ENCODE measurements around the gene BZW2.

The BZW2 gene

DNA sequence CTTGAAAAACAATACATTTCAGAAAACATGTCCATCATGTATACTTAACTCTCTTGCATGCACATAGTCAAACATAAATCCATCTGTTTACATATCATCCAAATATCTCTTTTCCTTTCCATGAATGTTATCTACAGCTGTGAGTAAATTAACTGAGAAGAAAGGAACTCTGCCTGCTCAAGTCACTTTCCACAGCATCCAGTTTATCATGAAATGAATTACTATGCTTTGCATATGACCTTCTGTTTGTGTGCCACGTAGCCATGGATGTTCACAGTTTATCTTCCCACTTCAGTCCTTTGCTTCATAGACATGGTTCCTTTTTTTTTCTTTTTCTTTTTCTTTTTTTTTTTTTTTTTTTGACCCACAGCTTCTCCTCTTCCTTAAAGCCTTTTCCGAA, 39.6 kb downstream of the BZW2 start:
- TF ChIP-seq, protein P1, sequence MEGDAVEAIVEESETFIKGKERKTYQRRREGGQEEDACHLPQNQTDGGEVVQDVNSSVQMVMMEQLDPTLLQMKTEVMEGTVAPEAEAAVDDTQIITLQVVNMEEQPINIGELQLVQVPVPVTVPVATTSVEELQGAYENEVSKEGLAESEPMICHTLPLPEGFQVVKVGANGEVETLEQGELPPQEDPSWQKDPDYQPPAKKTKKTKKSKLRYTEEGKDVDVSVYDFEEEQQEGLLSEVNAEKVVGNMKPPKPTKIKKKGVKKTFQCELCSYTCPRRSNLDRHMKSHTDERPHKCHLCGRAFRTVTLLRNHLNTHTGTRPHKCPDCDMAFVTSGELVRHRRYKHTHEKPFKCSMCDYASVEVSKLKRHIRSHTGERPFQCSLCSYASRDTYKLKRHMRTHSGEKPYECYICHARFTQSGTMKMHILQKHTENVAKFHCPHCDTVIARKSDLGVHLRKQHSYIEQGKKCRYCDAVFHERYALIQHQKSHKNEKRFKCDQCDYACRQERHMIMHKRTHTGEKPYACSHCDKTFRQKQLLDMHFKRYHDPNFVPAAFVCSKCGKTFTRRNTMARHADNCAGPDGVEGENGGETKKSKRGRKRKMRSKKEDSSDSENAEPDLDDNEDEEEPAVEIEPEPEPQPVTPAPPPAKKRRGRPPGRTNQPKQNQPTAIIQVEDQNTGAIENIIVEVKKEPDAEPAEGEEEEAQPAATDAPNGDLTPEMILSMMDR (IDR thresholded peaks at IDR 0.05): no peak
- H3K9me3 Mint-ChIP-seq: no peaks in the 10 kb centered on the region
- DNase-seq: no peak
- H3K27ac Mint-ChIP-seq: no peak overlapping the region
- H3K36me3 Mint-ChIP-seq (ENCODE audit: low read depth): peaks cover 78% of the 10 kb centered on the region
- H3K4me3 Mint-ChIP-seq: no peak overlapping the region
- no peaks in the 10 kb centered on the region for H3K4me1 Mint-ChIP-seq
- no peaks in the 10 kb centered on the region for H3K27me3 Mint-ChIP-seq (ENCODE audit: low read depth, poor library complexity)

DNA sequence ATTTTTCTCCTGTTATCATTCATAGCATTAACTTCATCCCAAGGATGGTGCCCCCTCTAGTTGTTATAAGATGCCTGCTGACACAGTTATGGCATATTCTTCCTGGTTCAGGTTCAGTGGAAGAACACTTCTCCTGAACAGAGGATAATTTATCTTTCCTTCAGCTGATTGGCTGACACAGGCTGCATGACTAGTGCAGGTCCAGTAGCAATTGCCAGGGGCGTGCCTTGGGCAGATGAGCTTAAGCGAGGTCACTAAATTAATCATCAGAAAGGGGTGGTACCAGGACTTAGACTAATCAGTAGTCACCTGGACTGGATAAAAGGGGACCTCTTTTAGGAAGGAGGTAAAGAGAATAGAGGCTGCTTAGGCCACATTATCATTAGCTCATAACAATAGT, 42.3 kb downstream of the BZW2 start:
- Mint-ChIP-seq H3K36me3 (ENCODE audit: low read depth) (peaks cover 83% of the 10 kb centered on the region), H3K4me1 (no peaks in the 10 kb centered on the region), H3K27me3 (ENCODE audit: low read depth, poor library complexity) (no peaks in the 10 kb centered on the region), H3K4me3 (no peak overlapping the region), H3K9me3 (no peaks in the 10 kb centered on the region), H3K27ac (no peak overlapping the region)
- no peak for DNase-seq
- TF ChIP-seq, protein P1 (IDR thresholded peaks at IDR 0.05): no peak

DNA sequence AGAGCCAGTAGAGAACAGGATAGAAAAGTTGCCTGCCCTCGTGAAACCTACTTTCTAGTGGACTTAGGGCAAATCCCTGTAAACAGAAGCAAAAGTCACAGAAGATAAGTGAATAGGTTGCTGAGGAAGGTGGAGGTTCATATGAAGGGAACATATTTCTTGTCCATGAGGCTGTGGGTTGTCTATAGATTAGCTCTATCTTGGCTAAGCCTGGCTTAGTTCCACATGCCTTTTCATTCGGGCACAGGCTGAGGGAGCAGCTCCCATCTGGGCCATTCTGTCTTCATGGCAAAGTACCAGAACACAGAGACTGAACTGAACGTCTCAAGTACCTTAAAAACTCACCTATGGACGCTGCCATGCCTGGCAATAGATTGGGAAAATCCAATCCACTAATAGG, 45.3 kb downstream of the BZW2 start:
- Mint-ChIP-seq H3K9me3 (no peaks in the 10 kb centered on the region), H3K4me3 (no peak overlapping the region), H3K36me3 (ENCODE audit: low read depth) (peaks cover 84% of the 10 kb centered on the region), H3K4me1 (no peaks in the 10 kb centered on the region), H3K27me3 (ENCODE audit: low read depth, poor library complexity) (no peaks in the 10 kb centered on the region), H3K27ac (no peak overlapping the region)
- TF ChIP-seq, protein P1 (IDR thresholded peaks at IDR 0.05): no peak
- DNase-seq: no peak

DNA sequence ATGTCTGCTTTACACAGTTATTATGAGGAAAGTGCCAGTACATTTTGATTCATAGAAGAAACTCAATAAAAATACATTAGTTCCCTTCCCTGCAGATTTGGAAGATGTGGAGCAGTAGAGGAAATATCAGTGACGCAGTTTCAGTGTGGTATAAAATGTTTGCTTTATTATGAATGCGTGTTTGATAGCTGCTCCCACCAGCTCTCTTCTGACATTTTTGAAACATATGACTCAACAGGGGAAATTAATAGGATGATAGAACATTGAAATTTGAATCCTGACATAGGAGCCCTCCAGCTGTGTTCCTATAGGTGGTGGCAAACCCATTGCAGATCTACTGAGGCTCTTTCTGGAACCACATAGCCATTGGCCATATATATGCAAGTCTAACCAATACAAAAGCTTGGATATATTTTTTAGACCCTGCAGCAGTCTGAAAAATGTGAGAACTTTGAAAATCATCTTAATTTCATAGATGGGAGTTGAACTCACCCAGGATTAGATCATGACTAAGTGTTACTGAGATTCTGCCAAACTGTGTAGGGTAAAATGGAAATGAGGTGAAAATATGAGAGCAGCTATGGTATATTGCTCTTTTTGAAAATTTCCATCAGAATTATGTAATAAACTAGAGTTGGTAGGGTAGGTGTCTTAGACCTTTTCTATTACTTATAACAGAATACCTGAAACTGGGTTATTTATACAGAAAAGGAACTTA, 47.8 kb downstream of the BZW2 start:
- no peak for DNase-seq
- no peaks in the 10 kb centered on the region for H3K9me3 Mint-ChIP-seq
- TF ChIP-seq, protein P1 (IDR thresholded peaks at IDR 0.05): no peak
- H3K27ac Mint-ChIP-seq: no peak overlapping the region
- H3K27me3 Mint-ChIP-seq (ENCODE audit: low read depth, poor library complexity): no peaks in the 10 kb centered on the region
- peaks cover 86% of the 10 kb centered on the region for H3K36me3 Mint-ChIP-seq (ENCODE audit: low read depth)
- H3K4me3 Mint-ChIP-seq: no peak overlapping the region
- no peaks in the 10 kb centered on the region for H3K4me1 Mint-ChIP-seq

DNA sequence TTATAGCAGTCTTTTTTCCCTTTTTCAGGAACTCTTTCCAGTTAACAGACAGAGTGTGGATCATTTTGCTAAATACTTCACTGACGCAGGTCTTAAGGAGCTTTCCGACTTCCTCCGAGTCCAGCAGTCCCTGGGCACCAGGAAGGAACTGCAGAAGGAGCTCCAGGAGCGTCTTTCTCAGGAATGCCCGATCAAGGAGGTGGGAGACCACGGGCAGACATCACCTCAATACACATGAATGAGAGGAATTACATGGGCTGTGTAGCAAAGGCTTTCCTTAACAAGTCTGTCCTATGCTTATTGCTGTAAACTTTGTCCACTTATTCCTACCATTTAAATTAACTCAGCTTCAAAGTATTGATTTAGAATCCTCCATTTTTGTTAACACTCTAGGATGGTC, 48.8 kb downstream of the BZW2 start:
- Mint-ChIP-seq H3K4me3 (no peak overlapping the region), H3K36me3 (ENCODE audit: low read depth) (peaks cover 90% of the 10 kb centered on the region), H3K27ac (peak overlapping the region; percentile 34), H3K4me1 (no peaks in the 10 kb centered on the region), H3K9me3 (no peaks in the 10 kb centered on the region), H3K27me3 (ENCODE audit: low read depth, poor library complexity) (no peaks in the 10 kb centered on the region)
- TF ChIP-seq, protein P1 (IDR thresholded peaks at IDR 0.05): no peak
- DNase-seq: no peak

DNA sequence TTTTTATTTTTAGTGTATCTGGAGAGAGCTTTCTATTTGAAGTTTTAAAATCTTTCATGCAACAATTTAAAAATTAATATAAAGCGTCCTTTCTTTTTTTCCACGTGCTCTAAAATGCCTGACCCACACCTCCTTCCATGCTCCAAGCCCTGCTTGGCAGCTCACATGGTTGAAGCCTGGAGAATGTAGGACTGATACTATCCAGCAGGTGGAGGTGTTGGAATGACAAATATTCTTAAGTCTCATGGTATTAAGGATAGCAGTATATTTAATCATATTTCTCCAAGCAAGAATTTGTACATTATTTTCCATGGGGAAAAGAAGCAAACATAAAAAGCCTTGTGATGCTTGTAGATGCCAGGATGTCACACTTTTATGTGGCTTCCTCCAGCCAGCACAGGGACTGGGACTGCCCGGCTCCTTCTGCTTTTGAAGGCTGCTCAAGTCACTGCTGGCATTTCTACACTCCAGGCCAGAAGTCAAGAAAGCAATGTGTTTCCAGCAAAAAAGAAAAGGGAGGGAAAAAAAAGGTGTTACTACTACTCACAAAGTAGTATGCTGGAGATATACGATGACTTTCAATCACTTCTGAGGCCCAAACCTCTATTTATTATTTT, 49.7 kb downstream of the BZW2 start:
- no peaks in the 10 kb centered on the region for H3K4me1 Mint-ChIP-seq
- no peak overlapping the region for H3K4me3 Mint-ChIP-seq
- H3K27ac Mint-ChIP-seq: no peak overlapping the region
- no peaks in the 10 kb centered on the region for H3K9me3 Mint-ChIP-seq
- TF ChIP-seq, protein P1 (IDR thresholded peaks at IDR 0.05): peak; percentile 46
- H3K27me3 Mint-ChIP-seq (ENCODE audit: low read depth, poor library complexity): no peaks in the 10 kb centered on the region
- peaks cover 90% of the 10 kb centered on the region for H3K36me3 Mint-ChIP-seq (ENCODE audit: low read depth)
- DNase-seq: peak; percentile 3
